ENCODE measurements around the gene HES1.

The HES1 gene

GRCh38 chr3:194129581-194130133, 6.3 kb upstream of the HES1 start:
- Histone ChIP-seq H3K36me3 (ENCODE audit: control insufficient read depth in 2 of 2, insufficient read depth in 2 of 2, low read length in 2 of 2) (no peaks in the 10 kb centered on the region), H3K27me3 (ENCODE audit: control insufficient read depth in 1 of 2, insufficient read depth in 2 of 2, low read length in 2 of 2) (no peaks in the 10 kb centered on the region), H3K9ac (ENCODE audit: low read length in 2 of 2) (no peak overlapping the region), H3K4me3 (ENCODE audit: low read length in 2 of 2) (peak overlapping the region in 1 of 2 donors; percentile 11), H3K27ac (ENCODE audit: low read length) (no peak overlapping the region), H3K9me3 (ENCODE audit: control insufficient read depth in 2 of 2, low read length in 2 of 2) (no peaks in the 10 kb centered on the region), H3K4me1 (ENCODE audit: control insufficient read depth, insufficient read depth, low read length) (peaks cover 36% of the 10 kb centered on the region)

GRCh38 chr3:194130188-194130587, 5.8 kb upstream of the HES1 start:
- H3K4me1 ChIP-seq (ENCODE audit: control insufficient read depth, insufficient read depth, low read length) = peaks cover 39% of the 10 kb centered on the region
- H3K27ac ChIP-seq (ENCODE audit: low read length) = no peak overlapping the region
- no peaks in the 10 kb centered on the region for H3K36me3 ChIP-seq (ENCODE audit: control insufficient read depth in 2 of 2, insufficient read depth in 2 of 2, low read length in 2 of 2)
- no peaks in the 10 kb centered on the region for H3K9me3 ChIP-seq (ENCODE audit: control insufficient read depth in 2 of 2, low read length in 2 of 2)
- H3K9ac ChIP-seq (ENCODE audit: low read length in 2 of 2) = no peak overlapping the region
- H3K4me3 ChIP-seq (ENCODE audit: low read length in 2 of 2) = no peak overlapping the region
- no peaks in the 10 kb centered on the region for H3K27me3 ChIP-seq (ENCODE audit: control insufficient read depth in 1 of 2, insufficient read depth in 2 of 2, low read length in 2 of 2)

DNA sequence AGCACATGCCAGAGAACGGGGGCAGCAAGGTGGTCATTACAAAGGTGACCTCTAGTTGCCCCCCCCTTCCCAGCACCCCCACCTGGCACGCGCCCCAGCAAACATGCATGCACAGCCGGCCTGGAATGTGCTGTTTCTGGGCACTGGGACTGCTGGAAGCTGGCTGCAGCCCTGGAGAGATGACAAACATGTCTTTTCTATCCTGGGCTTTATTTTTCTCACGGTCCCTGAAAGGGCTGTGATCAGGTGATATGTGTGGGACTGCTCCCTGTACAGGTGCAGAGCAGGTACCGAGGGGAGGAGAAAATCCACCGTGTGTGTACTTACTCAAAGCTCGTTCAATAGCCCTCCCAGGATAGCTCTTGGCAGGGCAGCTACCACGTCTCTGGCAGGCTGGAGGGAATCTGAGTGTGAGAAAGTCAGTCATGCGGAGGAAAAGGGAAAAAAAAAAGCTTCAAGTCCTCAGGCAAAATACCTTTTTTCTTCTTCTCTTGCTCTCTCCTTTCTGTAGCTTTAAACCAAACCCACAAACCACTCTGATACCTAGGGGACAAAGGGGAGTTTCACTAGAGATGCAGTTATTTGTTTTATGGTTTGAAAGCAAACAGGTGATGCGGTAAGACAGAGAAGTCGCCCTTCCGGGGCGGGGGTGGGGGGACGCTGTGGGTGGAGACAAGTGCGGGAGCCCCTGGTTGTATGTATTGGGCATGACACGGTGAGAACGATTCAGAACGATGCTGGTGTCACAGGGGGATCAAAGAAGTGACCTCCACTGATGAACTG, 5.0 kb upstream of the HES1 start:
- no peak overlapping the region for H3K9ac ChIP-seq (ENCODE audit: low read length in 2 of 2)
- H3K27ac ChIP-seq (ENCODE audit: low read length) = no peak overlapping the region
- H3K36me3 ChIP-seq (ENCODE audit: control insufficient read depth in 2 of 2, insufficient read depth in 2 of 2, low read length in 2 of 2) = no peaks in the 10 kb centered on the region
- H3K4me1 ChIP-seq (ENCODE audit: control insufficient read depth, insufficient read depth, low read length) = peaks cover 41% of the 10 kb centered on the region
- H3K4me3 ChIP-seq (ENCODE audit: low read length in 2 of 2) = no peak overlapping the region
- H3K27me3 ChIP-seq (ENCODE audit: control insufficient read depth in 1 of 2, insufficient read depth in 2 of 2, low read length in 2 of 2) = no peaks in the 10 kb centered on the region
- no peaks in the 10 kb centered on the region for H3K9me3 ChIP-seq (ENCODE audit: control insufficient read depth in 2 of 2, low read length in 2 of 2)

- H3K4me3 ChIP-seq (ENCODE audit: low read length in 2 of 2) = no peak overlapping the region
- no peak overlapping the region for H3K27ac ChIP-seq (ENCODE audit: low read length)
- H3K9ac ChIP-seq (ENCODE audit: low read length in 2 of 2) = no peak overlapping the region
- no peaks in the 10 kb centered on the region for H3K9me3 ChIP-seq (ENCODE audit: control insufficient read depth in 2 of 2, low read length in 2 of 2)
- peaks cover 56% of the 10 kb centered on the region for H3K4me1 ChIP-seq (ENCODE audit: control insufficient read depth, insufficient read depth, low read length)
- H3K36me3 ChIP-seq (ENCODE audit: control insufficient read depth in 2 of 2, insufficient read depth in 2 of 2, low read length in 2 of 2) = no peaks in the 10 kb centered on the region
- H3K27me3 ChIP-seq (ENCODE audit: control insufficient read depth in 1 of 2, insufficient read depth in 2 of 2, low read length in 2 of 2) = no peaks in the 10 kb centered on the region
Measured at GRCh38 chr3:194132465-194133286, 3.3 kb upstream of the HES1 start.

DNA sequence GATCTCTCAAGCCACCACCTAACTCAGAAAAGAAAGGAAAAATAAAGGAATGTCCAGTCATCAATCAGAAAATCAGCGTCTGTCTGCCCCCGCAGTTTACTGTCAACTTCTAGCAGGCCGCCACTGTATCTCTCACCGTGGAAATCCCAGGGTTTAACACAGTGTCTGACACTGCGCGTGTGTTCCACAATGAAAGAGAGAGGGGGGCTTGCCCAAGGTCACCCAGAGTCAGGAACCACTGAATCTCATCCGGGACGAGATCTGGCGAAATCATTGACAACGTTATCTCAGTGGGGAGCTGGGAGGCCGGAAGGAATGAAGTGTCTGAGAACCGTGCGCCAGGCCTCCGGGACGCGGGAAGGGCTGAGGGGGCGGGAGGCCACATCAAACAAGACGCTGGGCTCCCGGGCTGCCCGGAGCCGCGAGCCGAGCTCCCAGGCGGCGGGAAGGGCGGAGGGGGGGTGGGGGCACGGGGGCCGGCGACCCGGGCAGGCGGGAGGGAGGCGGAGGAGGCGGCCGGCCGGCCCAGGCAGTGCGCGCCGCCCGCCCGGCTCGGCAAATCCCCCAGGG, 2.2 kb upstream of the HES1 start:
- Histone ChIP-seq H3K9ac (ENCODE audit: low read length in 2 of 2) (peak overlapping the region; percentile 46 to 62), H3K27me3 (ENCODE audit: control insufficient read depth in 1 of 2, insufficient read depth in 2 of 2, low read length in 2 of 2) (no peaks in the 10 kb centered on the region), H3K9me3 (ENCODE audit: control insufficient read depth in 2 of 2, low read length in 2 of 2) (no peaks in the 10 kb centered on the region), H3K4me1 (ENCODE audit: control insufficient read depth, insufficient read depth, low read length) (peaks cover 61% of the 10 kb centered on the region), H3K27ac (ENCODE audit: low read length) (no peak overlapping the region), H3K36me3 (ENCODE audit: control insufficient read depth in 2 of 2, insufficient read depth in 2 of 2, low read length in 2 of 2) (no peaks in the 10 kb centered on the region), H3K4me3 (ENCODE audit: low read length in 2 of 2) (peak overlapping the region; percentile 44 to 66)

- Histone ChIP-seq H3K4me1 (ENCODE audit: control insufficient read depth, insufficient read depth, low read length) (peaks cover 66% of the 10 kb centered on the region), H3K9ac (ENCODE audit: low read length in 2 of 2) (peak overlapping the region; percentile 69 to 82)
Measured at GRCh38 chr3:194134231-194134756, 1.7 kb upstream of the HES1 start.

GRCh38 chr3:194134757-194135515, 1.0 kb upstream of the HES1 start:
- Histone ChIP-seq H3K9me3 (ENCODE audit: control insufficient read depth in 2 of 2, low read length in 2 of 2) (no peaks in the 10 kb centered on the region), H3K9ac (ENCODE audit: low read length in 2 of 2) (peak overlapping the region; percentile 80 to 82), H3K27ac (ENCODE audit: low read length) (peak overlapping the region; percentile 86), H3K4me1 (ENCODE audit: control insufficient read depth, insufficient read depth, low read length) (peaks cover 64% of the 10 kb centered on the region), H3K36me3 (ENCODE audit: control insufficient read depth in 2 of 2, insufficient read depth in 2 of 2, low read length in 2 of 2) (no peaks in the 10 kb centered on the region), H3K27me3 (ENCODE audit: control insufficient read depth in 1 of 2, insufficient read depth in 2 of 2, low read length in 2 of 2) (no peaks in the 10 kb centered on the region), H3K4me3 (ENCODE audit: low read length in 2 of 2) (peak overlapping the region; percentile 83 to 89)

More at GRCh38 chr3:194134231-194134756, 1.7 kb upstream of the HES1 start:
- Histone ChIP-seq H3K4me3 (ENCODE audit: low read length in 2 of 2) (peak overlapping the region; percentile 83 to 89), H3K9me3 (ENCODE audit: control insufficient read depth in 2 of 2, low read length in 2 of 2) (no peaks in the 10 kb centered on the region), H3K27me3 (ENCODE audit: control insufficient read depth in 1 of 2, insufficient read depth in 2 of 2, low read length in 2 of 2) (no peaks in the 10 kb centered on the region), H3K27ac (ENCODE audit: low read length) (peak overlapping the region; percentile 86), H3K36me3 (ENCODE audit: control insufficient read depth in 2 of 2, insufficient read depth in 2 of 2, low read length in 2 of 2) (no peaks in the 10 kb centered on the region)

DNA sequence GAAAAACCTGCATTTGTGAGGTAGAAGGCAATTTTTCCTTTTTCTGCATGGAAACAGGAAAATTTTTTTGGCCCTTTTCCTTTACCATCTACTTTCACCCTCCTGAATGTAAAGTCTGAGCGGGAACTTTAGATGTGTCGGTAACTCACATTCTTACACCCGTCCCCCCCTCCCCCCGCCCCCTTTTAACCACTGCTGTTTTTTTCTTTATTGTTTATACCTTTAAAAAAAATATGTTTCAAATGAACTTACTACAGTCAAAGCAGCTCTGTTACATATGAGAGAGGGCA, 487 bp upstream of the HES1 start:
- H3K27ac ChIP-seq (ENCODE audit: low read length) = peak overlapping the region; percentile 86
- H3K9me3 ChIP-seq (ENCODE audit: control insufficient read depth in 2 of 2, low read length in 2 of 2) = no peaks in the 10 kb centered on the region
- no peaks in the 10 kb centered on the region for H3K36me3 ChIP-seq (ENCODE audit: control insufficient read depth in 2 of 2, insufficient read depth in 2 of 2, low read length in 2 of 2)
- H3K27me3 ChIP-seq (ENCODE audit: control insufficient read depth in 1 of 2, insufficient read depth in 2 of 2, low read length in 2 of 2) = no peaks in the 10 kb centered on the region
- H3K9ac ChIP-seq (ENCODE audit: low read length in 2 of 2) = peak overlapping the region; percentile 80 to 82
- H3K4me3 ChIP-seq (ENCODE audit: low read length in 2 of 2) = peak overlapping the region; percentile 83 to 89
- peaks cover 61% of the 10 kb centered on the region for H3K4me1 ChIP-seq (ENCODE audit: control insufficient read depth, insufficient read depth, low read length)

GRCh38 chr3:194136519-194137007, 615 bp downstream of the HES1 start:
- Histone ChIP-seq H3K36me3 (ENCODE audit: control insufficient read depth in 2 of 2, insufficient read depth in 2 of 2, low read length in 2 of 2) (no peaks in the 10 kb centered on the region), H3K27ac (ENCODE audit: low read length) (peak overlapping the region; percentile 86), H3K4me1 (ENCODE audit: control insufficient read depth, insufficient read depth, low read length) (peaks cover 57% of the 10 kb centered on the region), H3K27me3 (ENCODE audit: control insufficient read depth in 1 of 2, insufficient read depth in 2 of 2, low read length in 2 of 2) (no peaks in the 10 kb centered on the region), H3K9me3 (ENCODE audit: control insufficient read depth in 2 of 2, low read length in 2 of 2) (no peaks in the 10 kb centered on the region), H3K9ac (ENCODE audit: low read length in 2 of 2) (peak overlapping the region; percentile 76 to 83), H3K4me3 (ENCODE audit: low read length in 2 of 2) (peak overlapping the region; percentile 85 to 89)

DNA sequence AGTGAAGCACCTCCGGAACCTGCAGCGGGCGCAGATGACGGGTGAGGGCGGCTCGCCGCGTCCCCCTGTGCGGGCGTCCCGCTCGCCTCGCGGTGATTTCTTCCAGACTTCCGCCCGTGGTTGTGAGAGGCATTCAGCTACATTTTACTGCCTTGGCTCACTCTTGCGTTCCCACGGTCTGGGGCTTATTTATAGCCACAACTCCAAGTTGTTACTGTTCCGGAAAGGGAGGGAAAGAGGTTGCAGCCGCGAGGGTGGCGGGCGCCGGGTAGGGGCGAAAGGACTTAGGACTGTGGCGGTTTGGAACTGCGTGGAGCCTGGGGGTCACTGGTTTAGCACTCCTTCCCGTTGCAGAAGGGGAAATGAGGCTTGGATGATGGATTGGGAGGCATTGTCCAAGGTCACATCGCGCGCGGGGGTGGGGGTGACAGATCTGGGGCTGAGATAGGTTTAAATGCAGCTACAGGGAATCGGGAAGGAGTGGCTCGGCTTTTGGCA, 1.1 kb downstream of the HES1 start:
- Histone ChIP-seq H3K4me1 (ENCODE audit: control insufficient read depth, insufficient read depth, low read length) (peaks cover 60% of the 10 kb centered on the region), H3K4me3 (ENCODE audit: low read length in 2 of 2) (peak overlapping the region; percentile 85 to 89), H3K27me3 (ENCODE audit: control insufficient read depth in 1 of 2, insufficient read depth in 2 of 2, low read length in 2 of 2) (no peaks in the 10 kb centered on the region)

More for the DNA sequence above, 1.1 kb downstream of the HES1 start:
- Histone ChIP-seq H3K9me3 (ENCODE audit: control insufficient read depth in 2 of 2, low read length in 2 of 2) (no peaks in the 10 kb centered on the region), H3K9ac (ENCODE audit: low read length in 2 of 2) (peak overlapping the region; percentile 76 to 83), H3K27ac (ENCODE audit: low read length) (peak overlapping the region; percentile 86), H3K36me3 (ENCODE audit: control insufficient read depth in 2 of 2, insufficient read depth in 2 of 2, low read length in 2 of 2) (no peaks in the 10 kb centered on the region)

Measured in stomach smooth muscle (tissue), 2 donors.